HepG2 (cell line): Measurements from ENCODE around the gene CTSA. TPM values are rescaled to one million over a fixed set of nuclear protein-coding genes. Genes with fewer than 3 reads are reported as not detected.

Experiments
- ARID2 ChIP-seq: sonication (generic); formaldehyde crosslinking; IDR thresholded peaks from 2 replicates; pipeline ENCODE4 v1.8.1; 2022; ENCODE audit warnings: mild to moderate bottlenecking, missing genetic modification reagents, borderline replicate concordance
- CREM ChIP-seq, 2 experiments: sonication (generic) in 1 of 2; formaldehyde crosslinking in 1 of 2; IDR thresholded peaks; 2 replicates each; pipeline versions ENCODE4 v1.4.0 to v1.6.1; 2016 to 2020; ENCODE audit warnings: antibody characterized with exemption in 1 of 2, mild to moderate bottlenecking in 1 of 2, missing genetic modification reagents in 1 of 2
- GATA4 ChIP-seq: sonication (generic); IDR thresholded peaks from 2 replicates; pipeline ENCODE4 v1.6.1; 2016; ENCODE audit warnings: antibody characterized with exemption, low read depth, borderline replicate concordance
- KAT7 ChIP-seq: IDR thresholded peaks from 2 replicates; pipeline ENCODE4 v1.6.1; 2018; ENCODE audit warnings: borderline replicate concordance, missing compliant biosample characterization
- SMAD3 ChIP-seq: sonication (generic); formaldehyde crosslinking; IDR thresholded peaks from 2 replicates; pipeline ENCODE4 v1.4.0; 2020; ENCODE audit warnings: missing genetic modification reagents
- SMARCE1 ChIP-seq: fragments of 450-650 bp; IDR thresholded peaks from 2 replicates; pipeline ENCODE4 v1.6.1; 2017; ENCODE audit warnings: borderline replicate concordance
- SP5 ChIP-seq: IDR thresholded peaks from 2 replicates; pipeline ENCODE4 v1.6.1; 2016; ENCODE audit warnings: low read depth, borderline replicate concordance
- TBX2 ChIP-seq: sonication (generic); formaldehyde crosslinking; IDR thresholded peaks from 2 replicates; pipeline ENCODE4 v1.5.0; 2020; ENCODE audit warnings: missing genetic modification reagents, mild to moderate bottlenecking, borderline replicate concordance
- ZNF407 ChIP-seq: sonication (generic); formaldehyde crosslinking; IDR thresholded peaks from one replicate; pipeline ENCODE4 v1.5.1; 2020; ENCODE audit warnings: mild to moderate bottlenecking, missing genetic modification reagents; ENCODE audit errors: not compliant biosample characterization
- polyA plus RNA-seq, 8 experiments: library from polyadenylated mRNA; depleted of rRNA in 3 of 8; stranded (reverse) in 7 of 8; unstranded in 1 of 8; fragments of >200 nt; fragmentation: Illumina TruSeq in 4 of 8; extraction: Trizol in 4 of 8; gene quantifications; 2 replicates each; pipeline versions ENCODE4 v1.2.1 to v1.2.3, GENCODE V29; 2011 to 2016; ENCODE audit warnings: low read depth in 4 of 8, missing spikeins in 1 of 8, mixed read lengths in 1 of 8; ENCODE audit not compliant: insufficient read depth in 1 of 8
- total RNA-seq, 5 experiments: library from RNA; depleted of rRNA; stranded (reverse); fragments of >200 nt; fragmentation: Illumina TruSeq; extraction: Trizol; gene quantifications; 2 replicates each; pipeline ENCODE4 v1.2.3, GENCODE V29; 2016; ENCODE audit warnings: low read depth in 1 of 5
- TF ChIP-seq, protein P1 (sequence below): fragments of 450-650 bp; IDR thresholded peaks from 2 replicates; pipeline ENCODE4 v1.6.1; 2017; ENCODE audit warnings: mild to moderate bottlenecking
- TF ChIP-seq, protein P2 (sequence below): sonication (generic); formaldehyde crosslinking; IDR thresholded peaks from 2 replicates; pipeline ENCODE4 v1.8.0; 2022; ENCODE audit warnings: mild to moderate bottlenecking, missing genetic modification reagents
- TF ChIP-seq, protein P3 (sequence below), 2 experiments: sonication (generic) in 1 of 2; formaldehyde crosslinking in 1 of 2; IDR thresholded peaks; 2 replicates each; pipeline versions ENCODE4 v1.5.1 to v1.6.1; 2011 to 2020; ENCODE audit warnings: borderline replicate concordance in 1 of 2, low read depth in 1 of 2, low read length in 1 of 2, mild to moderate bottlenecking in 1 of 2, missing genetic modification reagents in 1 of 2, moderate library complexity in 1 of 2

Gene CTSA
- total and polyA plus RNA-seq, 2 of the 13 experiments (the other 11 are each of a cell fraction or from before 2014, with no cell fraction given), result 202 to 231 TPM

- TF ChIP-seq ZNF407 (CRISPR knock-in tag) (peak; percentile 51), GATA4 (no peak), CREM (IDR thresholded peaks at IDR 0.05) (no peak), CREM (CRISPR knock-in tag; IDR thresholded peaks at IDR 0.05) (no peak), ARID2 (CRISPR knock-in tag) (no peak), SMAD3 (CRISPR knock-in tag) (no peak), TBX2 (CRISPR knock-in tag) (no peak), SP5 (CRISPR knock-in tag) (no peak), SMARCE1 (no peak), KAT7 (CRISPR knock-in tag) (no peak)
- TF ChIP-seq, protein P1, sequence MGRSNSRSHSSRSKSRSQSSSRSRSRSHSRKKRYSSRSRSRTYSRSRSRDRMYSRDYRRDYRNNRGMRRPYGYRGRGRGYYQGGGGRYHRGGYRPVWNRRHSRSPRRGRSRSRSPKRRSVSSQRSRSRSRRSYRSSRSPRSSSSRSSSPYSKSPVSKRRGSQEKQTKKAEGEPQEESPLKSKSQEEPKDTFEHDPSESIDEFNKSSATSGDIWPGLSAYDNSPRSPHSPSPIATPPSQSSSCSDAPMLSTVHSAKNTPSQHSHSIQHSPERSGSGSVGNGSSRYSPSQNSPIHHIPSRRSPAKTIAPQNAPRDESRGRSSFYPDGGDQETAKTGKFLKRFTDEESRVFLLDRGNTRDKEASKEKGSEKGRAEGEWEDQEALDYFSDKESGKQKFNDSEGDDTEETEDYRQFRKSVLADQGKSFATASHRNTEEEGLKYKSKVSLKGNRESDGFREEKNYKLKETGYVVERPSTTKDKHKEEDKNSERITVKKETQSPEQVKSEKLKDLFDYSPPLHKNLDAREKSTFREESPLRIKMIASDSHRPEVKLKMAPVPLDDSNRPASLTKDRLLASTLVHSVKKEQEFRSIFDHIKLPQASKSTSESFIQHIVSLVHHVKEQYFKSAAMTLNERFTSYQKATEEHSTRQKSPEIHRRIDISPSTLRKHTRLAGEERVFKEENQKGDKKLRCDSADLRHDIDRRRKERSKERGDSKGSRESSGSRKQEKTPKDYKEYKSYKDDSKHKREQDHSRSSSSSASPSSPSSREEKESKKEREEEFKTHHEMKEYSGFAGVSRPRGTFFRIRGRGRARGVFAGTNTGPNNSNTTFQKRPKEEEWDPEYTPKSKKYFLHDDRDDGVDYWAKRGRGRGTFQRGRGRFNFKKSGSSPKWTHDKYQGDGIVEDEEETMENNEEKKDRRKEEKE, result no peak
- TF ChIP-seq, protein P2, sequence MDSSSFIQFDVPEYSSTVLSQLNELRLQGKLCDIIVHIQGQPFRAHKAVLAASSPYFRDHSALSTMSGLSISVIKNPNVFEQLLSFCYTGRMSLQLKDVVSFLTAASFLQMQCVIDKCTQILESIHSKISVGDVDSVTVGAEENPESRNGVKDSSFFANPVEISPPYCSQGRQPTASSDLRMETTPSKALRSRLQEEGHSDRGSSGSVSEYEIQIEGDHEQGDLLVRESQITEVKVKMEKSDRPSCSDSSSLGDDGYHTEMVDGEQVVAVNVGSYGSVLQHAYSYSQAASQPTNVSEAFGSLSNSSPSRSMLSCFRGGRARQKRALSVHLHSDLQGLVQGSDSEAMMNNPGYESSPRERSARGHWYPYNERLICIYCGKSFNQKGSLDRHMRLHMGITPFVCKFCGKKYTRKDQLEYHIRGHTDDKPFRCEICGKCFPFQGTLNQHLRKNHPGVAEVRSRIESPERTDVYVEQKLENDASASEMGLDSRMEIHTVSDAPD (CRISPR knock-in tag), result no peak
- TF ChIP-seq, protein P3, sequence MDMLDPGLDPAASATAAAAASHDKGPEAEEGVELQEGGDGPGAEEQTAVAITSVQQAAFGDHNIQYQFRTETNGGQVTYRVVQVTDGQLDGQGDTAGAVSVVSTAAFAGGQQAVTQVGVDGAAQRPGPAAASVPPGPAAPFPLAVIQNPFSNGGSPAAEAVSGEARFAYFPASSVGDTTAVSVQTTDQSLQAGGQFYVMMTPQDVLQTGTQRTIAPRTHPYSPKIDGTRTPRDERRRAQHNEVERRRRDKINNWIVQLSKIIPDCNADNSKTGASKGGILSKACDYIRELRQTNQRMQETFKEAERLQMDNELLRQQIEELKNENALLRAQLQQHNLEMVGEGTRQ (IDR thresholded peaks at IDR 0.05; ENCODE audit: low read depth, low read length), result no peak
- TF ChIP-seq, protein P3 (CRISPR knock-in tag; IDR thresholded peaks at IDR 0.05; ENCODE audit: borderline replicate concordance), result peak; percentile 35; the same call in 1 of the 2 replicates
Observed at GRCh38 chr20:45925821-45926506, 34.8 kb downstream of the CTSA start (continued).
